ENCODE results near the gene ZNF579. TPM values are rescaled to one million over a fixed set of nuclear protein-coding genes. Genes with fewer than 3 reads are reported as not detected.

The ZNF579 gene
- total and polyA plus RNA-seq, 2 of the 13 experiments (the other 11 are each of a cell fraction or from before 2014, with no cell fraction given): 2.1 to 2.9 TPM

GRCh38 chr19:55553217-55554182 lies 27.1 kb downstream of the ZNF579 start (continued):
- TF ChIP-seq, protein P1, sequence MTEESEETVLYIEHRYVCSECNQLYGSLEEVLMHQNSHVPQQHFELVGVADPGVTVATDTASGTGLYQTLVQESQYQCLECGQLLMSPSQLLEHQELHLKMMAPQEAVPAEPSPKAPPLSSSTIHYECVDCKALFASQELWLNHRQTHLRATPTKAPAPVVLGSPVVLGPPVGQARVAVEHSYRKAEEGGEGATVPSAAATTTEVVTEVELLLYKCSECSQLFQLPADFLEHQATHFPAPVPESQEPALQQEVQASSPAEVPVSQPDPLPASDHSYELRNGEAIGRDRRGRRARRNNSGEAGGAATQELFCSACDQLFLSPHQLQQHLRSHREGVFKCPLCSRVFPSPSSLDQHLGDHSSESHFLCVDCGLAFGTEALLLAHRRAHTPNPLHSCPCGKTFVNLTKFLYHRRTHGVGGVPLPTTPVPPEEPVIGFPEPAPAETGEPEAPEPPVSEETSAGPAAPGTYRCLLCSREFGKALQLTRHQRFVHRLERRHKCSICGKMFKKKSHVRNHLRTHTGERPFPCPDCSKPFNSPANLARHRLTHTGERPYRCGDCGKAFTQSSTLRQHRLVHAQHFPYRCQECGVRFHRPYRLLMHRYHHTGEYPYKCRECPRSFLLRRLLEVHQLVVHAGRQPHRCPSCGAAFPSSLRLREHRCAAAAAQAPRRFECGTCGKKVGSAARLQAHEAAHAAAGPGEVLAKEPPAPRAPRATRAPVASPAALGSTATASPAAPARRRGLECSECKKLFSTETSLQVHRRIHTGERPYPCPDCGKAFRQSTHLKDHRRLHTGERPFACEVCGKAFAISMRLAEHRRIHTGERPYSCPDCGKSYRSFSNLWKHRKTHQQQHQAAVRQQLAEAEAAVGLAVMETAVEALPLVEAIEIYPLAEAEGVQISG (CRISPR knock-in tag; IDR thresholded peaks at IDR 0.05): no peak
- TF ChIP-seq SP4 (CRISPR knock-in tag; IDR thresholded peaks at IDR 0.05): no peak
- no peak for TF ChIP-seq ZNF616 (CRISPR knock-in tag; IDR thresholded peaks at IDR 0.05; ENCODE audit: low read depth)
- TF ChIP-seq ZNF550 (CRISPR knock-in tag; IDR thresholded peaks at IDR 0.05; ENCODE audit: borderline replicate concordance): no peak
- TF ChIP-seq ZNF354B (CRISPR knock-in tag; IDR thresholded peaks at IDR 0.05): no peak
- TF ChIP-seq NCOR1 (IDR thresholded peaks at IDR 0.05; ENCODE audit: borderline replicate concordance, low read length): no peak
- no peak for TF ChIP-seq CBFB (CRISPR knock-in tag; IDR thresholded peaks at IDR 0.05)
- TF ChIP-seq, protein P2, sequence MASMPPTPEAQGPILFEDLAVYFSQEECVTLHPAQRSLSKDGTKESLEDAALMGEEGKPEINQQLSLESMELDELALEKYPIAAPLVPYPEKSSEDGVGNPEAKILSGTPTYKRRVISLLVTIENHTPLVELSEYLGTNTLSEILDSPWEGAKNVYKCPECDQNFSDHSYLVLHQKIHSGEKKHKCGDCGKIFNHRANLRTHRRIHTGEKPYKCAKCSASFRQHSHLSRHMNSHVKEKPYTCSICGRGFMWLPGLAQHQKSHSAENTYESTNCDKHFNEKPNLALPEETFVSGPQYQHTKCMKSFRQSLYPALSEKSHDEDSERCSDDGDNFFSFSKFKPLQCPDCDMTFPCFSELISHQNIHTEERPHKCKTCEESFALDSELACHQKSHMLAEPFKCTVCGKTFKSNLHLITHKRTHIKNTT (CRISPR knock-in tag; IDR thresholded peaks at IDR 0.05): no peak
- TF ChIP-seq NFATC3 (CRISPR knock-in tag; IDR thresholded peaks at IDR 0.05): no peak
- TF ChIP-seq TBX3 (IDR thresholded peaks at IDR 0.05; ENCODE audit: borderline replicate concordance): no peak
- no peak for TF ChIP-seq ZNF569 (CRISPR knock-in tag; IDR thresholded peaks at IDR 0.05; ENCODE audit: borderline replicate concordance)
- TF ChIP-seq HMGA1 (CRISPR knock-in tag; conservative IDR thresholded peaks at IDR 0.05): no peak
- no peak for TF ChIP-seq ZNF326 (CRISPR knock-in tag; IDR thresholded peaks at IDR 0.05; ENCODE audit: borderline replicate concordance)
- TF ChIP-seq, protein P3, sequence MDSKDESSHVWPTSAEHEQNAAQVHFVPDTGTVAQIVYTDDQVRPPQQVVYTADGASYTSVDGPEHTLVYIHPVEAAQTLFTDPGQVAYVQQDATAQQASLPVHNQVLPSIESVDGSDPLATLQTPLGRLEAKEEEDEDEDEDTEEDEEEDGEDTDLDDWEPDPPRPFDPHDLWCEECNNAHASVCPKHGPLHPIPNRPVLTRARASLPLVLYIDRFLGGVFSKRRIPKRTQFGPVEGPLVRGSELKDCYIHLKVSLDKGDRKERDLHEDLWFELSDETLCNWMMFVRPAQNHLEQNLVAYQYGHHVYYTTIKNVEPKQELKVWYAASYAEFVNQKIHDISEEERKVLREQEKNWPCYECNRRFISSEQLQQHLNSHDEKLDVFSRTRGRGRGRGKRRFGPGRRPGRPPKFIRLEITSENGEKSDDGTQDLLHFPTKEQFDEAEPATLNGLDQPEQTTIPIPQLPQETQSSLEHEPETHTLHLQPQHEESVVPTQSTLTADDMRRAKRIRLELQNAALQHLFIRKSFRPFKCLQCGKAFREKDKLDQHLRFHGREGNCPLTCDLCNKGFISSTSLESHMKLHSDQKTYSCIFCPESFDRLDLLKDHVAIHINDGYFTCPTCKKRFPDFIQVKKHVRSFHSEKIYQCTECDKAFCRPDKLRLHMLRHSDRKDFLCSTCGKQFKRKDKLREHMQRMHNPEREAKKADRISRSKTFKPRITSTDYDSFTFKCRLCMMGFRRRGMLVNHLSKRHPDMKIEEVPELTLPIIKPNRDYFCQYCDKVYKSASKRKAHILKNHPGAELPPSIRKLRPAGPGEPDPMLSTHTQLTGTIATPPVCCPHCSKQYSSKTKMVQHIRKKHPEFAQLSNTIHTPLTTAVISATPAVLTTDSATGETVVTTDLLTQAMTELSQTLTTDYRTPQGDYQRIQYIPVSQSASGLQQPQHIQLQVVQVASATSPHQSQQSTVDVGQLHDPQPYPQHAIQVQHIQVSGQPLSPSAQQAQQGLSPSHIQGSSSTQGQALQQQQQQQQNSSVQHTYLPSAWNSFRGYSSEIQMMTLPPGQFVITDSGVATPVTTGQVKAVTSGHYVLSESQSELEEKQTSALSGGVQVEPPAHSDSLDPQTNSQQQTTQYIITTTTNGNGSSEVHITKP (CRISPR knock-in tag; IDR thresholded peaks at IDR 0.05; ENCODE audit: low read depth): 0 out of 2 replicates have a peak, but pooled peaks have one; percentile 57
- TF ChIP-seq MTA1 (CRISPR knock-in tag; IDR thresholded peaks at IDR 0.05; ENCODE audit: borderline replicate concordance): no peak
- TF ChIP-seq PHF5A (CRISPR knock-in tag; IDR thresholded peaks at IDR 0.05; ENCODE audit: low read depth, unreplicated experiment): no peak
- TF ChIP-seq ZNF607 (CRISPR knock-in tag; IDR thresholded peaks at IDR 0.05; ENCODE audit: borderline replicate concordance): no peak
- TF ChIP-seq EZH2 (conservative IDR thresholded peaks at IDR 0.05; ENCODE audit: low read depth, low read length): no peak
